ENCODE results near the gene CDH8.

The CDH8 gene

GRCh38 chr16:62029947-62030346, 6.3 kb downstream of the CDH8 start:
- no peak for DNase-seq (ENCODE audit: low read depth)

- no peak for DNase-seq (ENCODE audit: low read depth)
Measured at GRCh38 chr16:62022688-62023087, 13.6 kb downstream of the CDH8 start.

GRCh38 chr16:62021161-62021581, 15.1 kb downstream of the CDH8 start:
- no peak for DNase-seq (ENCODE audit: low read depth)

- no peak for DNase-seq (ENCODE audit: low read depth)
Measured at GRCh38 chr16:62020681-62021080, 15.6 kb downstream of the CDH8 start.

- DNase-seq (ENCODE audit: low read depth), result no peak
Measured at GRCh38 chr16:62019851-62020250, 16.4 kb downstream of the CDH8 start.

- DNase-seq (ENCODE audit: low read depth), result no peak
Measured at GRCh38 chr16:62018301-62019060, 17.8 kb downstream of the CDH8 start.

GRCh38 chr16:62014319-62014923, 21.8 kb downstream of the CDH8 start:
- DNase-seq (ENCODE audit: low read depth), result no peak

- DNase-seq (ENCODE audit: low read depth), result no peak
Measured at GRCh38 chr16:62010186-62010585, 26.1 kb downstream of the CDH8 start.

GRCh38 chr16:61998460-61998859, 37.8 kb downstream of the CDH8 start:
- DNase-seq (ENCODE audit: low read depth), result no peak

GRCh38 chr16:61993108-61993507, 43.1 kb downstream of the CDH8 start:
- DNase-seq (ENCODE audit: low read depth), result no peak

GRCh38 chr16:61987474-61988012, 48.7 kb downstream of the CDH8 start:
- DNase-seq (ENCODE audit: low read depth), result no peak

GRCh38 chr16:61969077-61969382, 67.2 kb downstream of the CDH8 start:
- DNase-seq (ENCODE audit: low read depth), result no peak

GRCh38 chr16:61968242-61969076, 67.8 kb downstream of the CDH8 start:
- no peak for DNase-seq (ENCODE audit: low read depth)

- no peak for DNase-seq (ENCODE audit: low read depth)
Measured at GRCh38 chr16:61957075-61957855, 79.0 kb downstream of the CDH8 start.

- DNase-seq (ENCODE audit: low read depth), result no peak
Measured at GRCh38 chr16:61952841-61953240, 83.4 kb downstream of the CDH8 start.

GRCh38 chr16:61948414-61948813, 87.8 kb downstream of the CDH8 start:
- DNase-seq (ENCODE audit: low read depth), result no peak

GRCh38 chr16:61946019-61946418, 90.2 kb downstream of the CDH8 start:
- no peak for DNase-seq (ENCODE audit: low read depth)

GRCh38 chr16:61945511-61945910, 90.7 kb downstream of the CDH8 start:
- DNase-seq (ENCODE audit: low read depth), result no peak

GRCh38 chr16:61944004-61944403, 92.2 kb downstream of the CDH8 start:
- DNase-seq (ENCODE audit: low read depth), result no peak

- no peak for DNase-seq (ENCODE audit: low read depth)
Measured at GRCh38 chr16:61940611-61941010, 95.6 kb downstream of the CDH8 start.

- DNase-seq (ENCODE audit: low read depth), result no peak
Measured at GRCh38 chr16:61937646-61938045, 98.6 kb downstream of the CDH8 start.

- no peak for DNase-seq (ENCODE audit: low read depth)
Measured at GRCh38 chr16:61936522-61936921, 99.7 kb downstream of the CDH8 start.
